K562 (cell line): ENCODE data around the gene TANGO6. TPM values are rescaled to one million over a fixed set of nuclear protein-coding genes. Genes with fewer than 3 reads are reported as not detected.
A peak's percentile ranks its signal among the peaks of the same experiment; 100 is the strongest.

Source experiments
- ATAC-seq: fragments of 200-7000 bp; cut with Tn5 transposase; 3 replicates; pipeline ENCODE4 v1.9.1; 2020; ENCODE audit warnings: moderate library complexity
- BruUV-seq: library from RNA; stranded (reverse); fragments of 400-500 nt; replicated peaks from 2 replicates; lab custom pipeline; 2021; lab: Mats Ljungman, UMichigan
- CTCF ChIA-PET: fragments of 300-600 bp; formaldehyde crosslinking; extraction: SDS; loops from one replicate; lab custom pipeline; 2021; ENCODE audit warnings: low intra/inter-chr PET ratio; lab: Yijun Ruan, JAX
- POLR2A ChIA-PET: fragments of 300-600, 350-650 bp; sonication (Branson Sonifier 250); formaldehyde crosslinking; extraction: SDS; loops from one replicate; lab custom pipeline; 2021; ENCODE audit warnings: antibody characterized with exemption, inconsistent platforms; lab: Yijun Ruan, JAX
- DNase-seq, 4 experiments: peaks; one replicate each; pipeline versions ENCODE4 v3.0.0 to v3.0.0-alpha.2; 2011 to 2018; ENCODE audit warnings: low spot score in 3 of 4, mixed read lengths in 3 of 4; ENCODE audit errors: extremely low read depth in 1 of 4
- FAIRE-seq: peaks from 2 replicates; lab custom pipeline; 2011; peaks lifted over from hg19 to GRCh38; lab: Jason Lieb, UNC
- H2AFZ ChIP-seq: 2 replicates; pipeline ENCODE4 v1.6.0; 2011; ENCODE audit warnings: low read depth, low read length, control low read depth, inconsistent platforms
- H3K27ac ChIP-seq: fragments of 200-600 bp; 3 replicates; pipeline ENCODE4 v1.8.0; 2011; ENCODE audit warnings: low read depth, mild to moderate bottlenecking, control low read depth, inconsistent platforms, low read length, moderate library complexity, mixed read lengths; ENCODE audit errors: extremely low read depth
- H3K27me3 ChIP-seq, 2 experiments: fragments of 300-600 bp in 1 of 2; 2 replicates in 1 of 2; 3 replicates in 1 of 2; pipeline versions ENCODE4 v1.6.0 to v1.8.0; 2011; ENCODE audit warnings: inconsistent platforms in 2 of 2, low read length in 2 of 2, mild to moderate bottlenecking in 1 of 2, mixed read lengths in 1 of 2, moderate library complexity in 1 of 2; ENCODE audit not compliant: control insufficient read depth in 2 of 2, insufficient read depth in 2 of 2
- H3K36me3 ChIP-seq: fragments of 300-600 bp; 3 replicates; pipeline ENCODE4 v1.8.0; 2011; ENCODE audit warnings: mild to moderate bottlenecking, low read length, inconsistent platforms; ENCODE audit not compliant: control insufficient read depth, insufficient read depth
- H3K4me1 ChIP-seq, 2 experiments: fragments of 200-600 bp in 1 of 2; replicated peaks in 1 of 2; 2 replicates in 1 of 2; 3 replicates in 1 of 2; pipeline versions ENCODE4 v1.5.1 to v1.8.0; 2011; ENCODE audit warnings: inconsistent platforms in 2 of 2, low read length in 2 of 2, mild to moderate bottlenecking in 1 of 2, mixed read lengths in 1 of 2, moderate library complexity in 1 of 2; ENCODE audit not compliant: control insufficient read depth in 2 of 2, insufficient read depth in 2 of 2
- H3K4me2 ChIP-seq: 2 replicates; pipeline ENCODE4 v1.6.1; 2011; ENCODE audit warnings: low read length, control low read depth, inconsistent platforms, mixed read lengths; ENCODE audit not compliant: insufficient read depth
- H3K4me3 ChIP-seq: fragments of 200-600 bp; sonication (generic), shearing (Covaris generic); 2 replicates; pipeline ENCODE4 v1.5.1; 2016; ENCODE audit warnings: control low read depth, inconsistent platforms
- H3K79me2 ChIP-seq: fragments of 200-600 bp; 3 replicates; pipeline ENCODE4 v1.8.0; 2011; ENCODE audit warnings: low read length, inconsistent platforms; ENCODE audit not compliant: control insufficient read depth, insufficient read depth
- H3K9ac ChIP-seq, 2 experiments: 2 replicates each; pipeline versions ENCODE4 v1.6.0 to v1.6.1; 2011; ENCODE audit warnings: low read depth in 2 of 2, low read length in 2 of 2, control low read depth in 1 of 2, inconsistent platforms in 1 of 2, mild to moderate bottlenecking in 1 of 2, mixed read lengths in 1 of 2; ENCODE audit not compliant: insufficient read depth in 1 of 2
- H3K9me1 ChIP-seq: one replicate; pipeline ENCODE4 v1.6.0; 2011; ENCODE audit warnings: inconsistent platforms, mild to moderate bottlenecking, low read length, moderate library complexity; ENCODE audit not compliant: control insufficient read depth, insufficient read depth
- H3K9me3 ChIP-seq: replicated peaks from 2 replicates; pipeline ENCODE4 v1.5.1; 2011; ENCODE audit warnings: low read depth, low read length, inconsistent platforms; ENCODE audit not compliant: control insufficient read depth, insufficient read depth
- H4K20me1 ChIP-seq: replicated peaks from 2 replicates; pipeline ENCODE4 v1.6.1; 2011; ENCODE audit warnings: low read length, inconsistent platforms, mixed read lengths; ENCODE audit not compliant: control insufficient read depth, insufficient read depth
- BDP1 ChIP-seq: IDR thresholded peaks from 3 replicates; pipeline ENCODE4 v1.6.1; 2011; ENCODE audit not compliant: insufficient read length, insufficient read depth
- HNRNPL ChIP-seq: fragments of 200-400 bp; formaldehyde crosslinking; IDR thresholded peaks from 2 replicates; pipeline ENCODE4 v1.6.1; 2017; ENCODE audit warnings: low read depth, mild to moderate bottlenecking, low read length
- HOXB6 ChIP-seq: fragments of 250-450 bp; sonication (Bioruptor Pico); IDR thresholded peaks from 2 replicates; pipeline ENCODE4 v1.5.1; 2022; ENCODE audit warnings: mild to moderate bottlenecking, borderline replicate concordance
- NFXL1 ChIP-seq: fragments of 450-650 bp; formaldehyde crosslinking; IDR thresholded peaks from 2 replicates; pipeline ENCODE4 v1.4.0; 2021; ENCODE audit warnings: mild to moderate bottlenecking
- NR3C1 ChIP-seq: sonication (generic); formaldehyde crosslinking; IDR thresholded peaks from 2 replicates; pipeline ENCODE4 v1.8.1; 2022; ENCODE audit warnings: missing genetic modification reagents
- THRAP3 ChIP-seq: fragments of 450-650 bp; IDR thresholded peaks from 2 replicates; pipeline ENCODE4 v1.6.1; 2016; ENCODE audit warnings: mild to moderate bottlenecking, inconsistent platforms, borderline replicate concordance
- ZC3H11A ChIP-seq: IDR thresholded peaks from 2 replicates; pipeline ENCODE4 v1.6.1; 2012; ENCODE audit warnings: low read depth, low read length, improper control_type of control experiment
- ZNF23 ChIP-seq: fragments of 250-450 bp; sonication (Bioruptor Pico); IDR thresholded peaks from 2 replicates; pipeline ENCODE4 v1.4.0; 2020; ENCODE audit warnings: mild to moderate bottlenecking
- WGBS: fragments of 100-300 bp; shearing (Covaris generic); methylation state at CpG from one replicate; pipeline ENCODE4 v1.1.6; 2016; ENCODE audit warnings: low coverage, mixed read lengths; ENCODE audit not compliant: insufficient coverage; ENCODE audit errors: missing lambda C conversion rate; 5-methylcytosine and 5-hydroxymethylcytosine counted together
- in situ Hi-C: fragments of 300-500 bp; cut with MboI; formaldehyde crosslinking; loops from 4 replicates; pipeline ENCODE4 v1.15.0; 2018; ENCODE audit warnings: inconsistent platforms, mixed read lengths
- intact Hi-C: fragments of 100-400 bp; cut with micrococcal nuclease; formaldehyde crosslinking; loops from 2 replicates; pipeline ENCODE4 v1.14.2; 2022
- polyA plus RNA-seq, 8 experiments: library from polyadenylated mRNA; depleted of rRNA in 4 of 8; stranded (reverse) in 5 of 8; unstranded in 3 of 8; fragments of >200 nt; fragmentation: Nextera tagmentation in 2 of 8; fragmentation: Illumina TruSeq in 1 of 8; extraction: Ambion mirVana in 2 of 8; extraction: Trizol in 1 of 8; gene quantifications; 2 replicates each; pipeline versions ENCODE4 v1.2.1 to v1.2.3, GENCODE V29; 2011 to 2014; ENCODE audit warnings: inconsistent platforms in 1 of 8, missing spikeins in 1 of 8
- total RNA-seq, 7 experiments: library from RNA; depleted of rRNA in 6 of 7; stranded (reverse); fragments of >200 nt in 6 of 7; fragmentation: Illumina TruSeq in 2 of 7; extraction: Trizol in 2 of 7; gene quantifications; 2 replicates each; pipeline versions ENCODE4 v1.2.1 to v1.2.3, GENCODE V29; 2011 to 2021; ENCODE audit warnings: low replicate concordance in 1 of 7

The TANGO6 gene
- total and polyA plus RNA-seq, 9 of the 15 experiments (the other 6 are each of a cell fraction or from before 2014, with no cell fraction given): 1.6 to 15.2 (median 9.6) TPM

DNA sequence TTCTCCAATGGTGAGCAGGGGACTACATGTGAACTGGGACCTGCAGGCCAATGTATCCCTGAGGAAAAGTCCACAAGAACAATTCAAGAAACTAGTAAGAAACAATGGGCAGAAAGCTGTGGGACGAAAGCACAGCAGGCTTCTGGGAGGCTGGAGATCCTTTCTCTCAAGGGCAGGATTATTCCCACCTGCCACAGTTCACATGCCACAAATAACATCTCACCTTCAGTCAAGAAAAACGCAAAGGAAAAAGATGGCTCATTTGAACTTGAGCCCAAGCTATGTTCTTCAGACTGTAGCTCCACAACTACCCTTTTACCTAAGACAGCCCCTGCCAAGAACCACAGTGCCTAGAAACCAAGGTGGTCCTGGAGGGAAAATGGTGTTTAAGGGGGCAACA is 275.1 kb downstream of the TANGO6 start:
- TSS peak; percentile 35 for BruUV-seq
- FAIRE-seq: no peak
- peaks cover 3% of the 10 kb centered on the region; the same call in 1 of the 2 replicates for H4K20me1 ChIP-seq
- TF ChIP-seq BDP1: no peak
- TF ChIP-seq NR3C1 (CRISPR knock-in tag): no peak
- TF ChIP-seq ZNF23: no peak
- no peak for TF ChIP-seq HNRNPL
- TF ChIP-seq ZC3H11A: no peak
- TF ChIP-seq THRAP3: no peak
- no peak for TF ChIP-seq NFXL1 (CRISPR knock-in tag)
- TF ChIP-seq HOXB6 (CRISPR knock-in tag): no peak
- no peaks in the 10 kb centered on the region for H3K9me1 ChIP-seq
- H3K4me1 ChIP-seq: no peaks in the 10 kb centered on the region
- H3K9me3 ChIP-seq: no peaks in the 10 kb centered on the region
- H3K27ac ChIP-seq: no peak overlapping the region
- no peak overlapping the region for H3K4me3 ChIP-seq
- no peak for DNase-seq
- H3K27me3 ChIP-seq: no peaks in the 10 kb centered on the region
- ChIA-PET POLR2A (interaction anchor here (0.6 to 1.3 kb wide), 3 partner anchors 12 to 248 kb away, joined by 3 to 4 read pairs (median 3); no protein-coding TSS in a partner anchor), CTCF (no interaction called here)
- in situ Hi-C loops: loop anchor here (10.0 kb wide), 2 partner anchors 414 to 594 kb away; no protein-coding TSS in a partner anchor
- no peak overlapping the region for H3K9ac ChIP-seq
- no peak overlapping the region for H3K4me2 ChIP-seq
- H2AFZ ChIP-seq: no peak overlapping the region
- WGBS: 100% methylated on average over 2 of the region's 2 CpGs
- intact Hi-C loops: loop anchor here (10.0 kb wide), 1 partner anchor 594 kb away; no protein-coding TSS in a partner anchor
- ATAC-seq: no peak
- peaks cover 6% of the 10 kb centered on the region for H3K79me2 ChIP-seq
- peaks cover 65% of the 10 kb centered on the region for H3K36me3 ChIP-seq
